Pulmonary artery endothelial cell (primary cell): Measurements from ENCODE around the gene NPNT. TPM values are rescaled to one million over a fixed set of nuclear protein-coding genes. Genes with fewer than 3 reads are reported as not detected.

Source experiments
- DNase-seq: peaks from one replicate; pipeline ENCODE4 v3.0.0-alpha.2; 2011; ENCODE audit warnings: low read depth, low spot score
- total RNA-seq: library from RNA; depleted of rRNA; stranded (reverse); fragments of >200 nt; gene quantifications from 2 replicates; pipeline ENCODE4 v1.2.3, GENCODE V29; 2014

The NPNT gene
- total RNA-seq, 1 donor from 2014 or later, result under 0.01 TPM

DNA sequence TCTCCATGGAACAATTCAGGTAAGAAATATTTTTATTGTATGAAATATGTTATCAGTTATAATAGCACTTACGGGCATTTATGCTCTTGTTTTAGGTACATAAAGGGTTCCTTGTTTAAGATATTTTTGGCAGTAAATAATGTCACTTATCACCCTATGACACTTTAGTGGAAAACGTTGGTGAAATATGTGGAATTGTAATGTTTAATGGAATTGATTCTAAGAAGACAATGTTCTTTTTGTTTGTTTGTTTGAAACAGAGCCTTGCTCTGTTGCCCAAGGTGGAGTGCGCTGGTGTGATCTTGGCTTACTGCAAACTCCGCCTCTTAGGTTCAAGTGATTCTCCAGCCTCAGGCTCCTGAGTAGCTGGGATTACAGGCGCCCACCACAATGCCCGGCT is 17.4 kb downstream of the NPNT start:
- DNase-seq, result no peak

DNA sequence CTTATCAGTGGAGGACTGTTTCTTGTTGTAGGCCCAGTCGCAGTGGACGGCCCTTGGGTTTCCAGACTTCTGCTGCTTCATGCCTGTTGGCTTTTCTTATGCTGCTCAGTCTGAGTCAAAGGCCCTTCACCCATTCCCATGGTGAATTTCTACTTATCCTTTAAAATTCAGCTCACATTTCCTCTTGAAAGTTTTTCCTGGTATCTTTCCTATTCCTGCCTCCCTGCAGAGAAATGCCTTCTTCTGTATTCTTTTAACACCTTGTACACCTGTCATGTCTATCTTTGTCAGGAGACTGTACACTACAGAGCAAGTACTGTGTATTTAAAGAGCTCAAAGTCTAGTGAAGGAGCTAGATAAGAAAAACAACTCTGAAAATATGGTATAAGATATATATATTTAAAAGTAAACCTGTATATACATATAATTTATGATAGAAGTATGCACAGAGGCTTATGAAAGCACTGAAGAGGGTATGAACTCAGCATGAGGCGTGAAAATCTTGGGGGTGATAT is 22.0 kb downstream of the NPNT start:
- no peak for DNase-seq

DNA sequence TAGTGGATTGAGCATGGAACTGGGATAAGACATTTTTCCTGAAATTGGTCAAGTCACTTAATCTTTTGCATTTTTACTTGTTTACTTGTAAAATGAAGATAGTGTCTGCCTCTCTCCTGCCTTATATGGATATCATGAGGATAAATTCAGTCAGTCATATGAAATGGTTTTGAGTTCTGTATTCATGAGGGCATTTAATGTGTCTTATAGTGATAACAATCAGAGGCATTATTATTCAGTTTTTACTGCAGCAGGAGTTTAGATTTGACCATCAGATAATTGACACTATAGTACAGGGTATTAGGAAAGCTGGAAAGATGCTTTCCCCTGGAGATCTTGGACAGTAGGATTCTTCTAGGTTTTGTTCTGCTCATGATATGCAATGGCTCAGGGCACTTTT is 26.0 kb downstream of the NPNT start:
- no peak for DNase-seq

GRCh38 chr4:105923497-105924238 is 28.4 kb downstream of the NPNT start:
- DNase-seq, result no peak

DNA sequence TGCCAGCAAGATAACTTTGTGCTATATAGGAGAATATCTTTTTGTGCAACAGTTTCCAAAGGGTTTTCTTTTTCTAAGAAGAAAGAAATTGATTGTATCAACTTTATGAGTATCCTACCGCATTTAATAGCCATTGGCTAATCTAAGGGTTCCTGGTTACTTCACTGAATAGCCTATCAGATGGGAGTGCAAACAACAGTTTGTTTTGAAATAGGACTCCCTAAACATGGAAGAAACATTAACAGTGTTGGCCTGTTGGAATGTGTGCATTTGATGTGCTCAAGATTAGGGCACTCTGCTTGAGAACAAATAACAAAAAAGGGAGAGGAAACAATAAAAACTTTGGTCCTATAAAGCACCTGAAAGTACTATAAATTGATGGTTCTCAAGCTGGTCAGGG is 29.1 kb downstream of the NPNT start:
- DNase-seq, result no peak

GRCh38 chr4:105930698-105931097 is 35.4 kb downstream of the NPNT start:
- no peak for DNase-seq

DNA sequence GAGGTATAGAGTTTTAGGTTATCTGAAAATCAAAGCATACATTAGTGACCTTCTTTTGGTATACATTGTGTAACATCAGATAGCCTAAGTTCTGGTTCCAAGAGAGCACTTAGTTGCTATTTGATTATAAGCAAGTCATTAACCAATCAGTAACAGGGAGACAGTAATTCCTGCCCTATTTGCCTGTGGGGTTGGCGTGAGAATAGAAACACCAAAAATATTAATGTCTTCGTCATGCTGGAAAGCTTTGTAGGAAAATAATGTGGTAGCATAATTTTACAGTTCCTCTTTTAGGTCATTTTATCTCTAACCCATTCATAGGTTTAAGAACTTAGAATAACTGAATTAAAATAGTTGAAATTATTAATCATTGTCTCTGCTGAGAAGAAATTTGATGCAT is 37.8 kb downstream of the NPNT start:
- DNase-seq, result no peak

GRCh38 chr4:105934386-105934785 is 39.1 kb downstream of the NPNT start:
- no peak for DNase-seq

- DNase-seq, result no peak
These were observed 41.6 kb downstream of the NPNT start for GRCh38 chr4:105936901-105937300.

DNA sequence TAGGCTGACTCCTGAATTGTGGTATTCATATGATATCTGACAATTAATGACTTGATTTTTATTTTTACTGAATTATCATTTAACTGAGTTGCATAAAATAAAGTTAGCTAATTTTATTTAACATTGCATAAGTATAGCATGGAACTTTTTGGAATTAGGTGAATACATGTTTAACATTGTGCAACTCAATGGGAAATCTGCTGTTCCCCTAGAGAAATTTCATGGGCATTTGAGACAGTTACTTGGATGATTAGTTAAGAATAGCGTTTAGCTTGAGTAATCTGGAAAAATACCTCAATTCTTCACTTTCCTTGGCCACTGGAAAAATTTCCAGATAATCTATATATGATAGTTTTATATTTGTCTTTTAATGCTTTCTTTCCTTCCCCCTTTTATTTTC is 42.5 kb downstream of the NPNT start:
- no peak for DNase-seq

GRCh38 chr4:105943234-105943633 is 48.0 kb downstream of the NPNT start:
- DNase-seq, result no peak

DNA sequence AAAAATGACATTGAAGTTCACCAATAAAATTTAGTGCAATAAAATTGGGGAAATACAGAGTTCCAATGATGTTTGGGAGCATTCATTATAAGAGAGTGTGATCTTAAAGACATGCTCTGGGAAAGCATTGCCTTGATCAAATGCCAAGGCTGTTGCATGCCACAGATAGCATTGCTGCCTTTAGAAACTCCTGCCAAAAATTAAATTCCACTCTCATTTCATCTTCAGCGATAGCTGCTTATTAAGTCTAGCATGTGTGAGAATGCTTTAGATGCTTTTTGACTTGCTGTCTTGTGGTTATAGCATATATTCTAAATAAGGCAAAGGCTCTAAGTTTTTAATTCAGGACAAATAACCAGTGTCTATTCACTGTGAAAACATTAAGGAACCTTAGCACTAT is 49.3 kb downstream of the NPNT start:
- no peak for DNase-seq

GRCh38 chr4:105946771-105947170 is 51.5 kb downstream of the NPNT start:
- no peak for DNase-seq

- DNase-seq, result no peak
These were observed 55.4 kb downstream of the NPNT start for GRCh38 chr4:105950701-105951100.

DNA sequence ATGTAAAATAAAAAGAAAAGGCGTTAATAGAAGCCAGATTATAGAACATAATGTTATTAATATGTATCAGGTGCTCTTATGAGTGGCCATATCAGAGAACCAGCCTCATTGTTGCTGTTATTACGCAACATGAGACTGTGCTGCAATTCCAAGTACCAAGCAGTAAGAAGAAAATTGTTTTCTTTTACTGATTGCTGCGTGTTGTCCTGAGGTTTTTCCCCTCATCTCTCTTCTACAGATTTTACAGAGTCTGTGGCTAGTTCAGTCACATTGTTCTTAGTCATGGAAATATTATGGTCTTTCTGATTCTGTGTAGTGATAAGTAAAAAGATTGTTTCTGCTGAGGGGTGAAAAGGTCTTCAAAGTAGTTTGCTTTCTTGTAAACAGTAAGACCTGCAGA is 55.9 kb downstream of the NPNT start:
- DNase-seq, result no peak

- no peak for DNase-seq
These were observed 57.3 kb downstream of the NPNT start for GRCh38 chr4:105952591-105952990.

GRCh38 chr4:105956569-105956968 is 61.3 kb downstream of the NPNT start:
- no peak for DNase-seq

DNA sequence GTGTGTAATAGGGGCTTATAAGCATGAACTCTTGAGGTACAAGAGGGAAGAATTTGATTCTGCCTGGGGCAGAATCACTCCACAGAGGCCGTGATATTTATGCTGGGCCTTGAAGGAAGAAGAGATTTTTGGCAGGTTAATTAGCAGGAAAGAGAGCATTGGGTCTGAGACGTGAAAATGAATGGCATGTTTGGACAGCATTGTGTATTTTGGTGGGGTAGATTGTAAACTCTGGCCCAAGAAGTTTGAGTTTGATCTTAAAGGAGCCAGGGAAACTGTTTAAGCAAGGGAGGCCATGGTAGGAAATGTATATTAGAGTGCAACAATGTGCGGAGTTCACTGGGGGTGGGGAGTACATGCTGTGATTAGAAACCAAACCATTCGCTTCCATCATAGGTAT is 62.4 kb downstream of the NPNT start:
- DNase-seq, result no peak

DNA sequence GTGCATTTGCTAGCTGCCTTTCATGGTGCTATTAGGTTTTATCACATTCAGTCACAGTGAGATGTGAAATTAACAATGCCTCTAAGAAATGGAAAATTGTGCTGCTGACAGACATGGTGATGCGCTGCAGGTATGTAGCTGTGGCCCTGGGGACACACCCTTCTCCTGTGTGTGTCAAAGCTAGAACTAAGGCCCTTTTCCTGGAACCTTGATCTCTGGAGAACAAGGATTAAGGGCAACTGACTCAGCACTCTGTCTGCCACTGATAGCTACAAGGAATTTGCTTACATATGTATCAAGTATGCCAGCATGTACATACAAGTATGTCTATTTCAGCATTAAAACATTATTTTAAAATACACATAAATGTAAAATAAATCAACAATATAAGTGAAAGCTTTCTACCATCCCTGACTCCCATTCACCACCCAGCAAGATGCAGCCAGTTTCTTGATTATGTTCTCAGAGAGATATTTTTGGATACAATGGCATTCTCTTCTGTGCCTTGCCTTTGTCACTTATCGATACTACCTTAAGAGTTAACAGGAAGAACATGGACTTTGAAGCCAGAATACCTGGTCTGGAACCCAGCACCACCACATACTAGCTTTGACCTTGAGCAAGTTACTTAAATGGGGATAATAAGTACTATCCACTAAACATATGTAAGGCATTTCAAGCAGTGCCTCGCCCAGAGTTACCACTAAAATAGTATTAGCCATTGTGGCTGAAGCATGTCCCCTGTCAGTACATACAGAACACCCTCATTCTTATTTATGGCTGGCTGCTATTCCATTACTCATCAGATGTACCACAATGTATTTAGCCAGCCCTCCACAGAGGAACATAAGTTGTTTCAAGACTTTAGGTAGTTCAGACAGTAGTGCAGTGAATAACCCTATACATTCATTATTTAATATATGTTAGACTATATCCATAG is 68.5 kb downstream of the NPNT start:
- no peak for DNase-seq

DNA sequence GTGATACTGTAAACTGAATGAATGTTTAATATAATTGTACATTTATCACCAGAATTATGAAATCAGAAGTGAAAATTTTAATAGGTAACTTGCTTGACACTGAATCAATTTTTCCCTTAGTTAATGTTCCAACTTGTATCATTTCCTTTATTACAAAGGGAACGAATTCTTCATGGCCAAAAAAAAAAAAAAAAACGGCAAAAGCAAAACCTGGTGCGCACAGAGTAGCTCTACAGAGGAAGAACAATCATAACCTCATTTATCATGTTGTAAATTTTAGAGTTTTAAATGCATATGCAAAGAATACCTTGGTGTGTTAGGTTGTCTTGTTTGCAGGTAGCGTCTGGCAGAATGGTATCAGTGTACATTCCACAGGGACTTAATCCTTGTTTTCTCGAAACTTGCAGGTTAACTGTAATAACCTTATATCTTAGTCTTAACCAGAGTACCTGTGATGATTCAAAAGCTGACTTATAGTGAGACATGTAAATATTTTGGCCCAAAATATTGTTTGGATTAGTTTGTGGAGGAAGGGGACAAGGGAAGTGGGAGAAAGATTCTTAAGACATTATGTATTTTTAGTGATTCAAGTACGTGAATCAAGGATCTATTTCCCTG is 70.0 kb downstream of the NPNT start:
- DNase-seq, result no peak

DNA sequence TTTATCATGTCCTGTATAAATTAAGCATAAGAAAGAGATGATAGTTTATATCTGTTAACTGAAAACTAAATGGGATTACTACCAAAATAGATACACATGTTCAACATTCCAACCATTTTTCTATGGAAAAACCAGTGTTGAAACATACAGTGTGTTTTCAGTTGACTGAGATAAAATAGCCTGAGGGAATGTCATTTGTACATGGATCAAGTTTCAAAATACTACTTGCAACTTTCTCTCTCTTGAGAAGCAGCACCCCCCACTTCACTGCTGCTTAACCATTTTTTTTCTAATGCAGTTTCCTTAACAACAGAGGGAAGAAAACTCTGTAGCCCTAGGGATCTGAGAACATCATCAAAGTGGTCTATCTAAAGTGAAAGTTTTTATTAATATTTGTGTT is 70.8 kb downstream of the NPNT start:
- DNase-seq, result no peak

- no peak for DNase-seq
These were observed 71.9 kb downstream of the NPNT start for GRCh38 chr4:105967058-105967658.
